KOPT-K1 (cell line): ENCODE measurements around the gene C16orf96.
"Not testable (repeated sequence)": the region's sequence is repeated elsewhere in the genome, so short reads cannot be mapped to it uniquely, and the experiment has no call there.

ENCODE experiments used
- H3K27ac ChIP-seq: fragments of 200-600 bp; sonication (generic); 2 replicates; pipeline ENCODE4 v1.5.1; 2016; ENCODE audit warnings: antibody characterized with exemption, mild to moderate bottlenecking, low read depth, low read length; ENCODE audit not compliant: poor library complexity, severe bottlenecking
- H3K36me3 ChIP-seq: fragments of 200-600 bp; sonication (generic); 2 replicates; pipeline ENCODE4 v1.5.1; 2017; ENCODE audit warnings: antibody characterized with exemption, mild to moderate bottlenecking, low read length, moderate library complexity; ENCODE audit not compliant: insufficient read depth
- H3K9me3 ChIP-seq: fragments of 200-600 bp; sonication (generic); 2 replicates; pipeline ENCODE4 v1.5.1; 2017; ENCODE audit warnings: antibody characterized with exemption, low read length, mild to moderate bottlenecking; ENCODE audit not compliant: insufficient read depth, poor library complexity, severe bottlenecking

Gene C16orf96

GRCh38 chr16:4572715-4573114 is 16.6 kb downstream of the C16orf96 start:
- no peak overlapping the region for H3K27ac ChIP-seq
- H3K36me3 ChIP-seq: no peaks in the 10 kb centered on the region
- H3K9me3 ChIP-seq: no peaks in the 10 kb centered on the region

GRCh38 chr16:4573926-4574325 is 17.8 kb downstream of the C16orf96 start:
- not testable (repeated sequence) for H3K27ac ChIP-seq, H3K36me3 ChIP-seq, H3K9me3 ChIP-seq

GRCh38 chr16:4574919-4575705 is 19.0 kb downstream of the C16orf96 start:
- no peaks in the 10 kb centered on the region for H3K36me3 ChIP-seq
- no peaks in the 10 kb centered on the region for H3K9me3 ChIP-seq
- H3K27ac ChIP-seq: no peak overlapping the region

DNA sequence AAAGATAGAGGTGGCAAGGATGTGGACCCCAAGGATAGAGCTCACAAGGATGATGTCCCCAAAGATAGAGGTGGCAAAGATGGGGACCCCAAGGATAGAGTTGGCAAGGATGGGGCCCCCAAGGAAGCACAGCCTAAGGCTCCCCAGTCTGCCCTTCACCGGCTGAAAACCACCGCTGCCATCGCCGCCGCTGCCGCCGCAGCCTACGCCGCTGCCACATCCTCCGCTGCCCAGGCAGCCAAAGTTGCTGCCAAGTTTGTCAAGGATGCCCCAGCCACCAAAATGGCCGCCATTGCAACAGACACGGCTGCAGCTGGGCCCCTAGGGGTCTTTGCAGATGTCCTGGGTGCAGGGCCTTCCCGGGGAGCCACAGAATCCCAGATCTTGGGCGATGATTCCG is 19.9 kb downstream of the C16orf96 start:
- no peak overlapping the region for H3K27ac ChIP-seq
- no peaks in the 10 kb centered on the region for H3K36me3 ChIP-seq

GRCh38 chr16:4578961-4579530 is 22.9 kb downstream of the C16orf96 start:
- no peaks in the 10 kb centered on the region for H3K36me3 ChIP-seq
- H3K9me3 ChIP-seq: no peaks in the 10 kb centered on the region
- no peak overlapping the region for H3K27ac ChIP-seq

More for the DNA sequence above, 19.9 kb downstream of the C16orf96 start:
- H3K9me3 ChIP-seq: no peaks in the 10 kb centered on the region

GRCh38 chr16:4580250-4580649 is 24.1 kb downstream of the C16orf96 start:
- no peak overlapping the region for H3K27ac ChIP-seq
- no peaks in the 10 kb centered on the region for H3K36me3 ChIP-seq
- H3K9me3 ChIP-seq: no peaks in the 10 kb centered on the region

GRCh38 chr16:4583906-4584305 is 27.8 kb downstream of the C16orf96 start:
- Histone ChIP-seq H3K9me3 (peaks cover 12% of the 10 kb centered on the region), H3K36me3 (no peaks in the 10 kb centered on the region), H3K27ac (no peak overlapping the region)

- no peaks in the 10 kb centered on the region for H3K36me3 ChIP-seq
- peaks cover 14% of the 10 kb centered on the region for H3K9me3 ChIP-seq
These were observed 30.2 kb downstream of the C16orf96 start for GRCh38 chr16:4586291-4586690.

DNA sequence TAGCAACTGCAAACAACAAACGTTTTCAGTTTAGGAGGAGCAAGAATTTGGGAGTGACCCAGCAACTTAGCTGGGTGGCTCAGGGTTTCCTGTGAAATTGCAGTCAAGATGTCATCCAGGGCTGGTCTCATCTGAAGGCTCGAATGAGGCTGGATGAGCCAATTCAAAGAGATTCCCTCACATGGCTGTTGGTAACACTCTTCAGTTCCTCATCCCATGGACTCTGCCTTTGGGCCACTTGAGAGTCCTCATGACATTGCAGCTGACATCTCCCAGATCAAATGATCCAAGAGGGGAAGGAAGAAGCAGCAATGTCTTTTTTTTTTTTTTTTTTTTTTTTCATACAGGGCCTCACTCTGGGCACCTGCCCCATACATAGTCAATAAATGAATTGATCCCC is 32.2 kb downstream of the C16orf96 start:
- no peaks in the 10 kb centered on the region for H3K36me3 ChIP-seq

More at GRCh38 chr16:4586291-4586690, 30.2 kb downstream of the C16orf96 start:
- H3K27ac ChIP-seq: no peak overlapping the region

GRCh38 chr16:4588961-4589360 is 32.8 kb downstream of the C16orf96 start:
- Histone ChIP-seq H3K9me3 (peaks cover 14% of the 10 kb centered on the region), H3K27ac (no peak overlapping the region), H3K36me3 (no peaks in the 10 kb centered on the region)

More for the DNA sequence above, 32.2 kb downstream of the C16orf96 start:
- Histone ChIP-seq H3K9me3 (peaks cover 14% of the 10 kb centered on the region), H3K27ac (no peak overlapping the region)

DNA sequence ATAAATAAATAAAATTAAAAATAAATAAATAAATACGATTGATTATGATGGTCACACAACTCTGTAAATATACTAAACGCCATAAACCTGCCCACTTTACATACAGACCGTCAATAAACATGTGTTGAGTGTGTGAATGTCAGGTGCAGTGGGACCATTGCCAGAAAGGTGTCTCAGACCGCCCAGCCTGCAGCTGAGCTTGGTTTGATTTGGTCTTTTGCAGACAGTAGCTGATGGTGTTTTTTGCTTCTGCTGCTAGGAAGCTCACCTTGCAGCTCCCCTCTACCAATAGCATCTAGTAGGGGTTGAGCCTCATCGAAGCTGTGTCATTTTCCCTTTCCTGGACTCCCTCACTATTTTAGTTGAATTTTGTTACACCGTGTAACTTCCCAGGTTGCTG is 35.1 kb downstream of the C16orf96 start:
- H3K36me3 ChIP-seq: no peaks in the 10 kb centered on the region
- H3K27ac ChIP-seq: no peak overlapping the region
- peaks cover 14% of the 10 kb centered on the region for H3K9me3 ChIP-seq

DNA sequence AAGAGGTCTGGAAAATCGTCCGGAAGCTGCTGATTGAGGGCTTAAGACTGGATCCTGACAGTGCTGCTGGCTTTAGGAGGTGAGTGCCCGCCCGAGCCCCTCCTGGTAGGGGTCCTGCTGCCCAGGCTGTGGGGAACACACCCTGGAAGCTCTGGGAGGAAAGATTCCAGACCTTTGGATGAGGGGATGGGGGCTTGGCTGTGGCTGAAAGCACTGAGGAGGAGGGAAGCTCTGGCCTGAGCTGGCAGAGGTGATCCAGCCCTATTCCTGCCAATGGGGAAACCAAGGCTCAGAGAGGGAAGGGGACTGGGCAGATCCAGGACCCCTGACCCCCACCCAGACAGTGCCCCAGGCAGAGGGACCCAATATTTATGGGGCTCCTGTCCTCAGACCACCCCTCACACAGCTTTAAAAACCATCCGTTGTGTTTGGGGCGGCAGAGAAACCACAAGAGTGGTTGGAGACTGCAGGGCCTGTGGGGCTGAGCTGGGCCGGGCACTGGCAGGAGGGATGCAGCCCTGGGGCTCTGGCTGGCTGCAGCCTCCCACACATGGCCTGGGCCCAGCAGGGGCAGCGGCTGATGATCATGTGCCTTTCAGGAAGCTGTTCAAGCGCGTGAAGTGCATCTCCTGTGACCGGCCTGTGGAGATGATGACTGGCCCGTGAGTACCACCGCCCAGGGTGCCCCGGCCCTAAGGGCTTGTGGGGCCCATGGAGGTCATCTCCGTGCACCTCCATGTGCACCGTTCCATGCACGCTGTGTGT is 35.7 kb downstream of the C16orf96 start:
- no peaks in the 10 kb centered on the region for H3K36me3 ChIP-seq

GRCh38 chr16:4593086-4593485 is 36.9 kb downstream of the C16orf96 start:
- Histone ChIP-seq H3K9me3 (peaks cover 10% of the 10 kb centered on the region), H3K27ac (no peak overlapping the region), H3K36me3 (no peaks in the 10 kb centered on the region)

More for the DNA sequence above, 35.7 kb downstream of the C16orf96 start:
- H3K9me3 ChIP-seq: peaks cover 14% of the 10 kb centered on the region
- no peak overlapping the region for H3K27ac ChIP-seq

DNA sequence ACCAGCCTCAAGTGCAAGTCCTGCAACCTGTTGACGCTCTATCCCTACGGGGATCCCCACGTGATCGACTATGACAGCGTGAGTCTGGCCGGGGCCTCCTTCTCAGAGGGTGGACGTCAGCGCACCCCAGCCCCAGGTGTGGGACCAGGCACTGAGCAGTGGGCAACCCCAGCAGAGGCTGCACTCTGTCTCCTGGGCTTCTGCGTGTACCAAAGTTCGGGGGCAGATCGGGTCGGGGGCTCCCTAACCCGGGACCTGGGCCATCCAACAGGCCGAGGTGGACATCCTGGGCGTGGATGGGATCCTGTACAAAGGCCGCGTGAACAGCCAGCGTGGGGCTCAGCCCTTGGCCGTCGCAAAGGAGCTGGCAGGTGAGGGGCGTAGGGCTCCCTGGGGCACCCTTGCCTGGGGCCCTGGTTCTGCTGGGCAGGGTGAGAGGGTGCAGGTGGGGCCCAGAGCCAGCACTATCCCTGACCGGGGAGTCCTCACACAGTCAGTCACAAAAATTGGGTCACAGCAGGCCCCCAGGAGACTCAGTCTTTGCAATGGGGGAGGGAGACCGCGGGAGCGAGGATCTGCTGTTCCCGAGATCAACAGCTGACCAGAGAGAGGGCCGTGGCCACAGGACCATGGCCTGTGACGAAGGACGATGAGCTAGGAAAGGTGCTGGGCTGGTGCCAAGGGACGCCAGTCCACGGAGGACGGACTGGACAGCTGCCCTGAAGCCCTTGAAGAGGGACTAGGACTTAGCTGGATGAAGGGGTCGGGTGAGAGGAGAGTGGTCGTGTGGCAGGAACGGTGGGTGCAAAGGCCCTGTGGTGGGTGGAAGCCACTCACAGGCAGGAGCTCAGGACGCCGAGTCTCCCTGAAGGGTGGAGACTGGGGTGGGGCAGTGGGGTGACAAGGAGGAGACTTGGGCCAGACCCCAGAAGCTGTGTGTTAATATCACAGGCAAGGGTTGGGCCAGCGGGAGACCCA is 38.6 kb downstream of the C16orf96 start:
- Histone ChIP-seq H3K9me3 (no peaks in the 10 kb centered on the region), H3K27ac (no peak overlapping the region), H3K36me3 (no peaks in the 10 kb centered on the region)
